Posterior vena cava (tissue), 2 donors: ENCODE results near the gene TYMS. TPM values are rescaled to one million over a fixed set of nuclear protein-coding genes. Genes with fewer than 3 reads are reported as not detected.
"Not testable (repeated sequence)": the region's sequence is repeated elsewhere in the genome, so short reads cannot be mapped to it uniquely, and the experiment has no call there.

Experiments used
- DNase-seq: peaks from one replicate; pipeline ENCODE4 v3.0.0-alpha.2; 2020; ENCODE audit warnings: low spot score
- intact Hi-C, 2 donors: fragments of 100-400 bp; cut with DNase I; formaldehyde crosslinking; loops; one replicate each; pipeline versions ENCODE4 v1.14.1 to v1.14.2; 2022 to 2023
- total RNA-seq, 2 donors: library from RNA; stranded (reverse); fragmentation: NEBNext Ultra II Directional; extraction: Animal tissue kit (Norgen Biotek cat#: 25700); gene quantifications; one replicate each; pipeline ENCODE4 v1.2.1, GENCODE V29; 2021
- donor health status: DM: yes; HTN: yes; CAD: no.
- donor health status: DM: yes; HTN: yes; CAD: no.

Gene TYMS
- total RNA-seq, 2 donors from 2014 or later = 4.0 TPM

DNA sequence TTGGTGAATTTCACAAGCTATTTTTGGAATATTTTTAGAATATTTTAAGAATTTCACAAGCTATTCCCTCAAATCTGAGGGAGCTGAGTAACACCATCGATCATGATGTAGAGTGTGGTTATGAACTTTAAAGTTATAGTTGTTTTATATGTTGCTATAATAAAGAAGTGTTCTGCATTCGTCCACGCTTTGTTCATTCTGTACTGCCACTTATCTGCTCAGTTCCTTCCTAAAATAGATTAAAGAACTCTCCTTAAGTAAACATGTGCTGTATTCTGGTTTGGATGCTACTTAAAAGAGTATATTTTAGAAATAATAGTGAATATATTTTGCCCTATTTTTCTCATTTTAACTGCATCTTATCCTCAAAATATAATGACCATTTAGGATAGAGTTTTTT lies 15.9 kb downstream of the TYMS start:
- intact Hi-C loops = no loop called here
- no peak for DNase-seq

DNA sequence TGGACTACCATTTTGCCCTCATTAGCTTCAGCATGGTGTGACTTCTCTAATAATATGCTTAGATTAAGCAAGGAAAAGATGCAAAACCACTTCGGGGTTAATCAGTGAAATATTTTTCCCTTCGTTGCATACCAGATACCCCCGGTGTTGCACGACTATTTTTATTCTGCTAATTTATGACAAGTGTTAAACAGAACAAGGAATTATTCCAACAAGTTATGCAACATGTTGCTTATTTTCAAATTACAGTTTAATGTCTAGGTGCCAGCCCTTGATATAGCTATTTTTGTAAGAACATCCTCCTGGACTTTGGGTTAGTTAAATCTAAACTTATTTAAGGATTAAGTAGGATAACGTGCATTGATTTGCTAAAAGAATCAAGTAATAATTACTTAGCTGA lies 16.3 kb downstream of the TYMS start:
- no peak for DNase-seq
- intact Hi-C loops = no loop called here

DNA sequence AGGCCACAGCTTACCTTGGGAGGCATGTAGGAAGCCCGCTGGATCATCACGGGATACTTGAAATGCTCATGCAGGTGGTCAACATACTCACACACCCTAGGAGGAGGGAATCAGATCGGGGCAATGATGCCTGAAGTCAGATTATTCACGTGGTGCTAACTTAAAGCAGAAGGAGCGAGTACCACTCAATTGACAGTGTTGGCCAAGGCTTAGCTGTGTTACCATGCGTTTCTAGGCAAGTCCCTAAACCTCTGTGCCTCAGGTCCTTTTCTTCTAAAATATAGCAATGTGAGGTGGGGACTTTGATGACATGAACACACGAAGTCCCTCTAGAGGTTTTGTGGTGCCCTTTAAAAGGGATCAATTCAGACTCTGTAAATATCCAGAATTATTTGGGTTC lies 17.9 kb downstream of the TYMS start:
- intact Hi-C loops = loop anchor here in 1 of 2 donors (5.0 kb wide), 1 partner anchor 1187 kb away; no protein-coding TSS in a partner anchor
- DNase-seq = no peak

DNA sequence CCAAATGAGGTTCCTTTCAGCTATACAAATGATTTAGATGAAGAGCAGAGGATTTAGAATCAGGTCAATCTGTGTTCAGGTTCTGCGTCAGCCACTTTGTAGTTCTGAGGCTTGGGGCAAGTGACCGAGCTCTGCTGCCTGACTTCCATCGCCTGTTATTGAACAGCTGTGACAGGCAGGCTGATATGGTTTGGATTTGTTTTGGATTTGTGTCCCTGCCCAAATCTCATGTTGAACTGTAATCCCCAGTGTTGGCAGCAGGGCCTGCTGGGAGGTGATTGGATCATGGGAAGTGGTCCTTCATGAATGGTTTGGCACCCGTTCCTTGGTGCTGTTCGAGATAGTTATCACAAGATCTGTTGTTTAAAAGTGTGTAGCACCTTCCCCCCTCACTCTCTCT lies 18.6 kb downstream of the TYMS start:
- no peak for DNase-seq
- intact Hi-C loops = loop anchor here in 1 of 2 donors (5.0 kb wide), 1 partner anchor 1186 kb away; no protein-coding TSS in a partner anchor

DNA sequence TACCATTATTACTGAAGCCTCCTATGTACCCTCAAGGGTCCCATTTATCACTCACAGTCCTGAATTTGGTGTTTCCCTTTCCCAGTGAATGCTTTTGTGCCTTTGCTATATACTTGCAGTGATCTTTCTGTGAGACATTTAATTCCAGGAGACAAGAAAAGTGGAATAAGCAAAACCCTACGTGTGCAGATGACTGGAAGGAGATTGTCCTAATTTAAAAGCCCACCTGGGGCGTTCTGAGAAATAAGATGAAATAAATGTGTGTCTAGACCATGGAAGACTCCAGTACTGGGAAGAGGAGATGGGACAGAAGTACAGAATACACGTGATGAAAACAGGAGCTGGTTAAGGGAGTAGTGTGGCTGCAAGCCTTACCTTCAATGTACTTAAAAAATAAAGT lies 19.3 kb downstream of the TYMS start:
- intact Hi-C loops = loop anchor here in 1 of 2 donors (5.0 kb wide), 1 partner anchor 1186 kb away; no protein-coding TSS in a partner anchor
- no peak for DNase-seq

DNA sequence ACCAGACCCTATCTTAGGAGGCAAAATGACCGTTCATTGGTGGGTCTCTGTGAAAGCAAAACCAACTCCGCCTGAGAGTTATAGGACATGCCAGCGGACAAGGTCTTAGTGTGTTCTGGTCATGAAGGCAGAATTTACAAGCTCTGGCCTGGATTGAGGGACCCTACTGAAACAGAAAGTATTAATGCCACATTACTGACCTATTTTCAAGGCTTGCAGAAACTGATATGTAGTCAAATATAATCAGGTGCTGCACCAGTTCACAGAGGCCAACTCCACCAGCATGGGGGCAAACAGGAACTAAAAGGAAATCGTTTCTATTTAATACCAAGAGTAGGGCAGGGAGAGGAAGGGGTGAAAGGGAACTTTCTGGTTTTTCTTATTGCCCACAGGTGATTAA lies 19.7 kb downstream of the TYMS start:
- no peak for DNase-seq
- intact Hi-C loops = loop anchor here in 1 of 2 donors (5.0 kb wide), 1 partner anchor 1185 kb away; no protein-coding TSS in a partner anchor

DNA sequence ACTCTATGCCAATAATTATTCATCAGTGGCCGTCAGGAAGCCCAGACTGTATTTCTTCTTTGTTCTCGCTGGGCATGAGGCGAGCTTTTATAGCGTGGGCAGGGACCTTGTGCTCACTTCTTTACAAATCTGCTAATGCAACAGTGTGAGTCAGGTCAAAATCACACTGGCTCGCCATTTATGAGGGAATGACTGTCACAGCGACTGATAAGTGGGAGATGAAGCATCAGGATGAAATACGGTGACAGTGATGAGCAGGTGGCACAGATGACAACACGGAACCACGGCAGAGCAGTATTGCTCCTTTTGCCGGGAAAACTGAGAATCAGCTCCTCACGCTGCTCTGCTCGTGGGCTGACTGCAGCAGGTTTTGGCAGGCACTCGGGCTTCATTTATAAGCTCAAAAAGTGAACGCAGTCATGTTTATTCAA lies 20.5 kb downstream of the TYMS start:
- DNase-seq = no peak

DNA sequence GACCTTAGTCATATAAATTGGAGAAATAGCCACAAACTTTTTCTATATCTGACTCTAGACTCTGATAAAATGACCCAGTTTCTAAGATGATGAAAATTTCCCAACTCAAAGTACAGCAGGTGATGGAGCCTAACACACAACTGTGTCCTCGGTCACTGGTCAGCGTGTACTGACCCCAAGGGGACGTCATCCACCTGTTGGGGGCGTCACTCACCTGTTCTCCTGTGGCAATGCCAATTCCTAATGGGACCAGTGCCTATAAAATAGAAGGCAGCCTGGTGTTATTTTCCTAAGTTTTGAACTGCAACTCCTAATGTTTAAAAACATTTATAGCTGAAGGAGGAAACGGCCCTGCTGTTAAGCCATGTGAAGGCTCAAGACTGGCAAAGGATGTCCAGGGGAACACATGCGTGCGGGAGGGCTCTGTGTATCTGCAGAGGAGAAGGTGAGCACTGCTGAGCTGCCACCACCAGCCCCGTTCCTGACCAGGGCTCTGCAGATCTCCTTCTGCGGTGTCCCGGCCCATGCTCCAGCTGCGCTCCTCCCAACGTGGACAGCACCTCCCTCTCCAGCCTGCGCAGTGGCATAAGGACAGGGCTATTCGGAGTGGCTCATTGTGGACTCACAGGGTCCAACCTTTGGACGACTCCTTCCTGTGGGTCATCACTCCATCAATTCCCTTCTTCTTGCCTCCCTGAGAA lies 21.2 kb downstream of the TYMS start:
- intact Hi-C loops = loop anchor here in 1 of 2 donors (5.0 kb wide), 1 partner anchor 1184 kb away; no protein-coding TSS in a partner anchor
- no peak for DNase-seq

More for the DNA sequence above, 20.5 kb downstream of the TYMS start:
- intact Hi-C loops = loop anchor here in 1 of 2 donors (5.0 kb wide), 1 partner anchor 1184 kb away; no protein-coding TSS in a partner anchor

DNA sequence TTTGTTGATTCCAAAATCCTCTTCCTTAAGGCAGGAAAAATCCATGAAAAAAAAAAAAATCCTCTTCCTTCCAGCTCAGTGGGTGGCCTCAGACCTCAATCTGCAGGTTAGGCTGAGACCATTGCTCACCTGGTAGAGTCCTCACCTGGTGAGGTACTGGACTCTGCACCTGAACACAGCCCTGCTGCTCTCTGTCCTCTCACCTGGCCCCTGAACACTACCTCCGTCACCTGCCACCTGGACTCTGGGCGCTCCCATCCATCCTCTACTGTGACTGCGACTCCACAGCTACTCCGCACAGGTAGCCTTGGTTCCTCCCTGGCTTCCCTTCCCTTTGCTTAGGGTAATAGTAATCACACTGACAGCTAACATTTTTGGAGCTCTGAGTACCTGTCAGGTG lies 22.1 kb downstream of the TYMS start:
- intact Hi-C loops = loop anchor here in 1 of 2 donors (5.0 kb wide), 1 partner anchor 1183 kb away; no protein-coding TSS in a partner anchor
- no peak for DNase-seq

DNA sequence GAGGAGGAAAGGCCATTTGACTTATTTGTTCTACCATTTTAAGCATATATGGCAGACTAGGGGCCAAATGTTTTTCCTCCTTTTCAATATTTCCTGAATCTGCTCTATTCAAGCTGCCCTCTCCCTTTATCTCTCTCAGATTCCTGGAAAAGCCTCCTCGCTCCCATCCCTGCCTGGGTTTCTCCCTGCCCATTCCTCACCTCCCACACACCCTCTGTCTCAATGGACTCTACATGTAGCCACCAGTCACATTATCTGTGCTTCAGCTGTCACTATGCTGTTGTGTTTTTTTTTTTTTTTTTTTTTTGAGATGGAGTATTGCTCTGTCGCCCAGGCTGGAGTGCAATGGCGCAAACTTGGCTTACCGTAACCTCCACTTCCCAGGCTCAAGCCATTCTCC lies 22.9 kb downstream of the TYMS start:
- intact Hi-C loops = no loop called here
- DNase-seq = no peak

DNA sequence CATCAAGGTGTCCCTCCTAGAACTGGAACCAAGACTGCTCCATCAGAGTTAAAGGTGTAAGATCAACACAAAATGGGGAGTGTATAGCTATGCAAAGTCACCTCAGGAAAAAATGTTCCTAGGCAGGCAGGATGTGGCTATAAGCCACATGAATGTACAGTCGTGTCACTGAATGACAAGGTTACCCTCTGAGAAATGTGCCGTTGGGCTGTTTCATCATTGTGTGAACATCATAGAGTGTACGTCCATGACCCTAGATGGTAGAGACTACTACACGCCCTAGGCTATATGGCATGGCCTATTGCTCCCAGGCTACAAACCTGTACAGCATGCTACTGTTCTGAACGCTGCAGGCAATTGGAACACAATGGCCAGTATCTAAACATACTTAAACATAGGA lies 24.5 kb downstream of the TYMS start:
- intact Hi-C loops = no loop called here
- no peak for DNase-seq

DNA sequence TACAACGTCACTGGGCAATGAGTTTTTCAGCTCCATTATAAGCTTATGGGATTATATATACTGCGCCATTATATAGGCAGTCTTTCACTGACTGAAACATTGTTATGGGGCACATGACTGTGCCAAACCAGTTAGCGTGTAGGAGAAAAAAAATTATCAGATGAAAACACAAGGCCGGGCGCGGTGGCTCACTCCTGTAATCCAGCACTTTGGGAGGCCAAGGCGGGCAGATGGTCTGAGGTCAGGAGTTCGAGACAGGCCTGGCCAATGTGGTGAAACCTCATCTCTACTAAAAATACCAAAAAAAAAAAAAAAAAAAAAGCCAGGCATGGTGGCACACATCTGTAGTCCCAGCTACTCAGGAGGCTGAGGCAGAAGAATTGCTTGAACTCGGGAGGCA lies 25.0 kb downstream of the TYMS start:
- DNase-seq, intact Hi-C loops: not testable (repeated sequence)

DNA sequence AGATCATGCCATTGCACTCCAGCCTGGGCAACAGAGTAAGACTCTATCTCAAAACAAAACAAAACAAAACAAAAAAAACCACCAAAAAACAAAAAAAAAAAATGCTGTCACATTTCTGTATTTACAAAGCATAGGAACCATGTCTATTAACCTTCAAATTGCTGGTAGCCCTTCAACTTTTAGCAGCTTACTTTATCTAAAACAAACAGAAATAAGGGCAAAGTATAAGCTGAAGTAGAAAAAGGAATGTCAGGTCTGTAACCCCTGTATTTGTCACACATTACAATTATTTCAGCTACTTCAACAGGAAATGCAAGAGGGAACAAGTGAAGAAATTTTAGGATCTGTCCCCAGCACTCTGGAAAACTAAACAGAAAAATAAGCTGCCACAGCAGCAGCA lies 25.4 kb downstream of the TYMS start:
- DNase-seq = no peak
- intact Hi-C loops = no loop called here

DNA sequence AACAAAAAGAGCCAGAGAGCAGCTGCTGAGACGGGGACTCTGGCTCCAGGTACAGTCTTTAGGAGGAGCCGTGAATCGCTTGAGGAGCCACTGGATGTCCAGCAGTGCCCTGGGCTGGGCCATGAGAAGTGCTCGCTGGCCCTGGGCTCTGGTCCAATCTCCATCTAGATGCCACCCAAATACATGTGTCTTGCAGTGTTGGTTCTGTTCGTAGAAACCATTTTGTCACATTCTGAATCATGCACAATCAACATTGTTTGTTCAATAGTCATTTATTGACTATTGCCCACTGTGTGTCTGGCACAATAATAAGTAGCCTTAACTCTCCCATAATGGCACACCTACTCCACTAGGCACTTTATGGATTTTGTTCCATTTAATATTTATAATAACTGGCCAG lies 26.1 kb downstream of the TYMS start:
- intact Hi-C loops = no loop called here
- no peak for DNase-seq

DNA sequence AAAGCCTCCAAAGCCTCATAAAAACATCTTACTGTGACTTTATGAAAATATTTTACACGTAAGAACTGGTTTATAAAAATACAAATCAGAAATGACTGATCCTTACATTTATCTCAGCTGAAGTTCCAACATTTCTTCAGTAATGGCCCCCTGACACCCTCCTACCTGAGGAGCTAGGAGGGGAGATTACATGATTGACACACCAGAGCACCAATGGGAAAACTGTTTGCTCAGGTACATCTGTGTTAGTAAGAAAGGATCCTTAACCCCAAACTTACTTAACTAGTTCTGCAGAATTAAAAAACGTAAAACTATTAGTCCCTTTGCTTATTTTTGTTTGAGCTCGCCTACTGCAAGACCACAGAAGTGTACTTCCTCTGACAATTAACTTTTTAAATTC lies 28.0 kb downstream of the TYMS start:
- no peak for DNase-seq
- intact Hi-C loops = no loop called here

DNA sequence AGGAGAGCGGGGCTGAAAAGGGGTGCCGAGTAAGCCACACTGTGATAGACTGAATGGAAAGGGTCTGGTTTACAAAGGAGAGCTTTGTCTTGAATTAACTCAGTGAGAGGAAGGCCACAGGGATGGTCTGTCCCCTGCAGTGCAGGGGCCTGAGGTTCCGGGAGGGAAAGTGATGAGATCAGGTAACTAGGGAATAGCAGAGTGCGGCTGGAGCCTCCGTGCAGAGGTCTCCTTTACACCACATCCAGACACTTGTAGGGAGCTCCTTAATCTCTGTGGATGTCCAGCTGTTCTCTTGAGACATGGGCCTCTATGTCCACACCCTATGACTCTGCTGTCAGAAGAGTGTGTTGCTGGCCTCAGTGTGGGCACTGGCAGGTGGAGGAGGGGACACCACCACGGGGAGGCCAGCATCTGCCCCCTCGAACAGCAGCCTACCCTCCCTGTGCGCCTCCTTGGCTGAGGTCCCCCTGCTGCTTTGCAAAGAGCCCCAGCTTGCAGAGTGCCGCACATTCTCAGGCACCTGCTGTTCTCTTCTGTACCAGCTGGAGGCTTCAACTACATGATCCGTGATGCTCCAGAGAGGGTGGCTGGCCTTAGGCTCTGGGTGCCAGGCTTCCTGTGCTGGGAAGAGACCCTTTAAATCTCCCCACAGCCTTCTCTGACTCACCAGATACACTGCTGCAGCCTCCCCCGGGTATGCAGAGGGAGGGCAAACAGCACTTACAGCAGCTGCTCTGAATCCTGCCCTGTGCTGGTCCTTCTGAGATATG lies 29.1 kb downstream of the TYMS start:
- intact Hi-C loops = no loop called here
- no peak for DNase-seq

DNA sequence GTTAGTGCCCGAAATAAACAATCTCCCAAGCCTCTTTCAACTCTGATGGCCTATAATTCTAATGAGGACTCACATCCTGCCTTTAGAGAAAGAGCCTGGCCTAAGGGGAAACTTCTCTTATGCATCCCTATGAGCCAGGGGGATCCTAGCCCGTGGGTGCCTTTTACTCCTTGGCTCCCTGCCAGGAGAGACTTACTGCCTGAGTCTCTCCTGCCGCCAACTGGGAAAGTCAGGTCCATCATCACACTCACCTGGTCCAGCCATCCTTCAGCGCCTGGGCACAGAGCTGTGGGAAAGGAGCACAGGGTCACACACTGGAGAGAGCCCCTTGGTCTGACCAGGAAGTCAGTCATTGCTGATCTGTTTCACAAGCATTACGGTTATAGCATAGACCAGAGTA lies 30.9 kb downstream of the TYMS start:
- intact Hi-C loops = no loop called here
- no peak for DNase-seq

DNA sequence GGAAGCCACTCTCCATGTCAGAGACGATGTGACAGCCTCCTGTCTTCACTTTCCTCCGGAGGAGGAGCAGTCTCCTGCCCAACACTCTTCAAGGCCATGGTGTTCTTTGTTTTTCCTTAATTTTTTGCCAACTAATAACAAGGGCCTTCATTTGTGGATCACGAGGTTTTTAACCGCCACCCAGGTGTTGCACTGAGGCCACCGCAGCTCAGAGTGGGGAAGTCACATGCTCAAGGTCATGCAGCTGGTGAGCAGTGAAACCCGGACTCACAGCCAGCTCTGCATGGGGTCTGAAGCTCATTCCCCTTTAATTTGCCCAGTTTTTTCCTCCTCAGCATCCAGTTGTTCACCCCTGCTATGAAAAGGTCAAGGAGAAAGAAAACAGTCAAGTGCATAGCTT lies 35.4 kb downstream of the TYMS start:
- DNase-seq = no peak
- intact Hi-C loops = no loop called here

DNA sequence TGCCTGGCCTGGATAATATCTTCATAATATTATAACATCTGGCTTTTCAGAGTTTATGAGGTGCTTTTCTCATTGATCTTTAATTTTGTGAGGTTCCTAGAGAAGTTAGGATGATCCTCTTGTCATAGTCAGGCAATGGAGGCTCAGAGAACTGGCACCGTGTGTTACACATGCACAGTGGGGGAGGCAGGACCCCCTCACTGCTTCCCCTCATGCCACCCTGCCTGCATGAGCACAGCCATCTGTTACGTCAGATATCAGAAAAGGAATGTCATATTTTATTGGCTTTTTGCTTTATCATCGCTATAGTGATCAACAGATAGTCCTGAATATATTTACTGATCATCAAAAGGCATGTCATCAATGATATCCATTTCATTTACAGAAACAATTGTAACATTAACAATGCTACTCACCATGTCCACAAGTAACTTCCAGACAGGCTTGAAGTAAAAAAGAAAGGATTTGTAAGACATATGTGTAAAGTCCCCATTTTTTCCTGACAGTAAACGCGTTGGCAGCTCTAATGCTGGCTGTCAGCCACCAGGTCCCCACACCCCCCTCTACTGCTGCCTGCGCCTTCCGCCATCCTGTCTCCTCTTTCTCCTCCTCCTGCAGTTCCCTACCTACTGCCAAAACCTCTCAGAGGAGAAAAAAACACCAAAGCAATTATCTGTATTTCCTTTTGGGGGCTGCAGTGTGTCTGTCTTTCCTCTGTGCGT lies 36.2 kb downstream of the TYMS start:
- intact Hi-C loops = no loop called here
- DNase-seq = no peak

DNA sequence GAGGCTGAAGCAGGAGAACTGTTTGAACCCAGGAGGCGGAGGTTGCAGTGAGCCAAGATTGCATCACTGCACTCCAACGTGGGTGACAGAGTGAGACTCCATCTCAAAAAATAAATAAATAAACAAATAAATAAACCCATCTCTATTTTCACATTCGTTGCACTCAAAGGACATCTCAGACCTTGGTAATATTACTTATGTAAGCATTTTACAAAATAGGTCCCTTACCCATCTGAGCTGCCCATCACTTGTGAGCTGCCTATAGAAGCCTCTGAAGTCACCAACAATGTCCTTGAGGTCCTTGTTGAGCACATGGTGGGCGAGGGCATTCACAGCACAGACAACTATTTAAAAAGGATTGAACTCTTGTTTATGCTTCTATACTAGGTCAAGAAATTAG lies 39.6 kb downstream of the TYMS start:
- intact Hi-C loops = no loop called here
- DNase-seq = no peak
